Measurements from ENCODE around the gene FGF14.

FGF14 gene

DNA sequence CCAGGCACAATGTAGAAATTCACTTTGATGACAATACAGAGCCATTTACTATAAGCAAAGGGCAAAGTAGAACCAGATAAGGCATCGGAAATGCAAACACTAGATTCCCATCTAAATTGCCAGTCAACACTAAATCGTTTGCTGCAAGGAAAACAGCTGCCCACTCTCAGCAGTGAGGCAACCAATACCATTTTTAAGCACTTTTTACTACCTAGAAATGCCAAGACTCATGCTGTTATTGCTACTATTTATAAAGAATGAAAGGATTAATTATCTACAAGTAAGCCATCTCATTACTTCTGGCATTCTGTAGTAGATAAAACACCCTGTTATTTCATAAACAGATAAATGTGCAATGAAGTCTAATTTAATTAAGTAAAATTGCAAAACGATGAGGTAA, 422.0 kb downstream of the FGF14 start:
- Histone ChIP-seq H4K20me1 (ENCODE audit: control insufficient read depth, insufficient read depth, low read depth, low read length) (no peaks in the 10 kb centered on the region), H3K4me1 (ENCODE audit: control insufficient read depth, low read length) (no peaks in the 10 kb centered on the region), H3K9me3 (ENCODE audit: control insufficient read depth, insufficient read depth, low read length) (no peaks in the 10 kb centered on the region), H3K4me3 (ENCODE audit: low read length) (no peak overlapping the region), H3K36me3 (ENCODE audit: control insufficient read depth, low read length) (no peaks in the 10 kb centered on the region), H3K27ac (ENCODE audit: low read depth, low read length) (no peak overlapping the region), H3F3A (ENCODE audit: control insufficient read depth, insufficient read depth) (no peaks in the 10 kb centered on the region), H3K4me2 (ENCODE audit: low read length) (no peak overlapping the region), H3K9me2 (replicated peaks; ENCODE audit: control insufficient read depth, low read length) (no peaks in the 10 kb centered on the region; the same call in 1 of the 2 replicates), H3K27me3 (ENCODE audit: control insufficient read depth, low read length) (no peaks in the 10 kb centered on the region), H3K79me2 (ENCODE audit: control insufficient read depth, low read length) (no peaks in the 10 kb centered on the region)
- TF ChIP-seq, protein P1, sequence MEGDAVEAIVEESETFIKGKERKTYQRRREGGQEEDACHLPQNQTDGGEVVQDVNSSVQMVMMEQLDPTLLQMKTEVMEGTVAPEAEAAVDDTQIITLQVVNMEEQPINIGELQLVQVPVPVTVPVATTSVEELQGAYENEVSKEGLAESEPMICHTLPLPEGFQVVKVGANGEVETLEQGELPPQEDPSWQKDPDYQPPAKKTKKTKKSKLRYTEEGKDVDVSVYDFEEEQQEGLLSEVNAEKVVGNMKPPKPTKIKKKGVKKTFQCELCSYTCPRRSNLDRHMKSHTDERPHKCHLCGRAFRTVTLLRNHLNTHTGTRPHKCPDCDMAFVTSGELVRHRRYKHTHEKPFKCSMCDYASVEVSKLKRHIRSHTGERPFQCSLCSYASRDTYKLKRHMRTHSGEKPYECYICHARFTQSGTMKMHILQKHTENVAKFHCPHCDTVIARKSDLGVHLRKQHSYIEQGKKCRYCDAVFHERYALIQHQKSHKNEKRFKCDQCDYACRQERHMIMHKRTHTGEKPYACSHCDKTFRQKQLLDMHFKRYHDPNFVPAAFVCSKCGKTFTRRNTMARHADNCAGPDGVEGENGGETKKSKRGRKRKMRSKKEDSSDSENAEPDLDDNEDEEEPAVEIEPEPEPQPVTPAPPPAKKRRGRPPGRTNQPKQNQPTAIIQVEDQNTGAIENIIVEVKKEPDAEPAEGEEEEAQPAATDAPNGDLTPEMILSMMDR (IDR thresholded peaks at IDR 0.05; ENCODE audit: low read depth, low read length, poor library complexity, severe bottlenecking), result no peak
- no peak for TF ChIP-seq EZH2phosphoT487 (IDR thresholded peaks at IDR 0.05; ENCODE audit: borderline replicate concordance, low read length)

DNA sequence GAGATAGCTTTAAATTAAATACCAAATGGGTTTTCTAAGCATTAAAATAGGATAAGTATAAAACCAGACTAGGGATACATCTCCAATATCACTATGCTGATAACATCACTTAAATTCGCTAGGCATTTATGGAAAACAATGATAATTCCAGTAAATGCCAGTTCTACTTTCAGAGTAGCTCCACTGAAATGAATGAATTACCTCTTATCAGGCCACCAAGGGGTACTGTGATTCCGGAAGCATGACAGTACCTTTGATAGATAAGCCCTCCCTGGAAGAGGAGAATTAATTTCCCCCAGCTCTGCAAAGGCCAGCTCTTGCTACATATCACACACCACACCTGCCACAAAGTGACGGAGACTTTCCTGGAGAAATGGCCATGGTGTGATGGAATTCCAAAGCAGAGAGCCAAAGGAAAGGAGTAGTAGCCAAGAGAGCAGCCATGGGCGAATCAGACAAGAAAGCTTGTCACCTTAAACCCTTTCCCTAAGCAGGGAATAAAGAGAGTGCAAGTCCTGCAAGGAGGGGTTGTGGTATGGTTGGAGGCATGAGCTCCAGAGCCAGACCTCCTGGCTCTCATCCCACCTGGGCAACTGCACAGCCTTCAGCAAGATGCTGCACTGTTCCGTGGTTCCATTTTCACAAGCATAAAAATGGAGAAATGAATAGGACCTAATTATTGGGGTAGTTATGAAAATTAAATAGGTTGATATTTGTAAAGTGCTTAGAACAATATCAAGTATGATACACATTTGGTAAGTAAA, 423.1 kb downstream of the FGF14 start:
- Histone ChIP-seq H3K9me3 (ENCODE audit: control insufficient read depth, insufficient read depth, low read length) (no peaks in the 10 kb centered on the region), H3K4me3 (ENCODE audit: low read length) (no peak overlapping the region), H3K4me1 (ENCODE audit: control insufficient read depth, low read length) (no peaks in the 10 kb centered on the region), H3K27ac (ENCODE audit: low read depth, low read length) (no peak overlapping the region), H3K79me2 (ENCODE audit: control insufficient read depth, low read length) (no peaks in the 10 kb centered on the region), H3K27me3 (ENCODE audit: control insufficient read depth, low read length) (no peaks in the 10 kb centered on the region), H4K20me1 (ENCODE audit: control insufficient read depth, insufficient read depth, low read depth, low read length) (no peaks in the 10 kb centered on the region), H3K4me2 (ENCODE audit: low read length) (no peak overlapping the region), H3F3A (ENCODE audit: control insufficient read depth, insufficient read depth) (no peaks in the 10 kb centered on the region), H3K9me2 (replicated peaks; ENCODE audit: control insufficient read depth, low read length) (no peaks in the 10 kb centered on the region; the same call in 1 of the 2 replicates), H3K36me3 (ENCODE audit: control insufficient read depth, low read length) (no peaks in the 10 kb centered on the region)
- TF ChIP-seq EZH2phosphoT487 (IDR thresholded peaks at IDR 0.05; ENCODE audit: borderline replicate concordance, low read length), result no peak
- TF ChIP-seq, protein P1 (IDR thresholded peaks at IDR 0.05; ENCODE audit: low read depth, low read length, poor library complexity, severe bottlenecking), result no peak

DNA sequence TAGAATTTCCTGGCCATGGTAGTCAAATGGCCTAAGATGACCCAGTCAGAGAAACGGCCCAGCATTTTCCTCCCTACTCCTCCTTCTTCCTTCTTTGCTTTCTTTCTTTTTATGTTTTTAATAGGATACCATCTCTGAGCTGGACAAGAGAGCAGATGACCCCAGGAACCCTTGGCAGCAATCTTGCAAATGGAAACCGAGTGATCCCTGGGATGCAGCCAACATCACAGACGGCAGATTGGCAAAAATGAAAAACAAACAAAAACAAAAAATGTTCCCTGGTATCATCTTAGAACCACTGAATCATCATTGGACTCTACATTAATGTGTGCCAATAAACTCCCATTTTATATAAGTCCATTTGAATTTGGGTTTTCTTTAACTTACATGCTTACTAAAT, 424.4 kb downstream of the FGF14 start:
- no peaks in the 10 kb centered on the region for H3K79me2 ChIP-seq (ENCODE audit: control insufficient read depth, low read length)
- no peak overlapping the region for H3K4me2 ChIP-seq (ENCODE audit: low read length)
- no peaks in the 10 kb centered on the region; the same call in 1 of the 2 replicates for H3K9me2 ChIP-seq (replicated peaks; ENCODE audit: control insufficient read depth, low read length)
- no peak overlapping the region for H3K4me3 ChIP-seq (ENCODE audit: low read length)
- H3K36me3 ChIP-seq (ENCODE audit: control insufficient read depth, low read length), result no peaks in the 10 kb centered on the region
- H3K4me1 ChIP-seq (ENCODE audit: control insufficient read depth, low read length), result no peaks in the 10 kb centered on the region
- TF ChIP-seq EZH2phosphoT487 (IDR thresholded peaks at IDR 0.05; ENCODE audit: borderline replicate concordance, low read length), result no peak
- TF ChIP-seq, protein P1 (IDR thresholded peaks at IDR 0.05; ENCODE audit: low read depth, low read length, poor library complexity, severe bottlenecking), result no peak
- no peaks in the 10 kb centered on the region for H3K27me3 ChIP-seq (ENCODE audit: control insufficient read depth, low read length)
- no peaks in the 10 kb centered on the region for H3K9me3 ChIP-seq (ENCODE audit: control insufficient read depth, insufficient read depth, low read length)
- H3F3A ChIP-seq (ENCODE audit: control insufficient read depth, insufficient read depth), result no peaks in the 10 kb centered on the region
- no peaks in the 10 kb centered on the region for H4K20me1 ChIP-seq (ENCODE audit: control insufficient read depth, insufficient read depth, low read depth, low read length)
- no peak overlapping the region for H3K27ac ChIP-seq (ENCODE audit: low read depth, low read length)

Data from DOHH2 (cell line).